Right atrium auricular region (tissue), 2 donors: Measurements from ENCODE around the gene TOX2. TPM values are rescaled to one million over a fixed set of nuclear protein-coding genes. Genes with fewer than 3 reads are reported as not detected.

Experiments used
- DNase-seq: peaks from one replicate; pipeline ENCODE4 v3.0.0-alpha.2; 2019; ENCODE audit warnings: low spot score
- H3K27ac ChIP-seq, 2 donors: fragments of 200-600 bp; sonication (generic); 1 replicate in 1 of 2; 2 replicates in 1 of 2; pipeline ENCODE4 v1.5.1; 2016 to 2019
- H3K27me3 ChIP-seq, 2 donors: fragments of 200-600 bp; sonication (generic); one replicate each; pipeline versions ENCODE4 v1.5.1 to v1.6.0; 2017 to 2019
- H3K36me3 ChIP-seq: fragments of 200-600 bp; sonication (generic); one replicate; pipeline ENCODE4 v1.5.1; 2016
- H3K4me1 ChIP-seq, 2 donors: fragments of 200-600 bp; sonication (generic); one replicate each; pipeline versions ENCODE4 v1.5.1 to v1.6.0; 2017 to 2019
- H3K4me3 ChIP-seq, 2 donors: fragments of 200-600 bp; sonication (generic); 1 replicate in 1 of 2; 2 replicates in 1 of 2; pipeline ENCODE4 v1.5.1; 2017 to 2019; ENCODE audit warnings: mild to moderate bottlenecking in 1 of 2, moderate library complexity in 1 of 2
- H3K9me3 ChIP-seq, 2 donors: fragments of 200-600 bp; sonication (generic); one replicate each; pipeline ENCODE4 v1.5.1; 2019
- CTCF ChIP-seq, 2 donors: fragments of 200-600 bp; sonication (generic); IDR thresholded peaks; one replicate each; pipeline ENCODE4 v1.5.1; 2019; ENCODE audit warnings: antibody characterized with exemption in 2 of 2
- total RNA-seq, 2 donors: library from RNA; depleted of rRNA; stranded (reverse); fragments of >200 nt; gene quantifications; one replicate each; pipeline ENCODE4 v1.1.0, GENCODE V29; 2016

TOX2 gene
- total RNA-seq, 2 donors from 2014 or later = 0.30 to 0.63 TPM

DNA sequence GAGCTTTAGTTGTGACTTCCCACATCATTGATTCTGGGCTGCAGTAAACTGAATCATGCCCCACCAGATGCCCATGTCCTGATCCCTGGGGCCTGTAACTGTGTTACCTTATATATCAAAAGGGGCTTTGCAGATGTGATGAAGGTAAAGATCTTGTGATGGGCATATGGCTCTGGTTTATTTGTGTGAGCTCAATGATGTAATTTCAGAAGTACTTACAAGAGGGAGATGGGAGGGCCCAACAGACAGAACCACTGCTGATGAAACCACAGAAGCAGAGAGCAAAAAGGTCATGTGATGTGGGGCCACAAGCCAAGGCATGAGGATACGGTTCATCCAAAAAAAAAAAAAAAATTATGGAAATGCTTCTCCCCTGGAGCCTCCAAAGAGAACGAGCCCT lies 118.7 kb downstream of the TOX2 start:
- no peak for DNase-seq
- no peaks in the 10 kb centered on the region for H3K27me3 ChIP-seq
- no peaks in the 10 kb centered on the region for H3K36me3 ChIP-seq
- H3K27ac ChIP-seq = no peak overlapping the region
- no peak for TF ChIP-seq CTCF (IDR thresholded peaks at IDR 0.05)
- no peak overlapping the region for H3K4me3 ChIP-seq
- no peaks in the 10 kb centered on the region for H3K9me3 ChIP-seq
- peaks cover 0 to under 1% of the 10 kb centered on the region in 2 donors for H3K4me1 ChIP-seq

DNA sequence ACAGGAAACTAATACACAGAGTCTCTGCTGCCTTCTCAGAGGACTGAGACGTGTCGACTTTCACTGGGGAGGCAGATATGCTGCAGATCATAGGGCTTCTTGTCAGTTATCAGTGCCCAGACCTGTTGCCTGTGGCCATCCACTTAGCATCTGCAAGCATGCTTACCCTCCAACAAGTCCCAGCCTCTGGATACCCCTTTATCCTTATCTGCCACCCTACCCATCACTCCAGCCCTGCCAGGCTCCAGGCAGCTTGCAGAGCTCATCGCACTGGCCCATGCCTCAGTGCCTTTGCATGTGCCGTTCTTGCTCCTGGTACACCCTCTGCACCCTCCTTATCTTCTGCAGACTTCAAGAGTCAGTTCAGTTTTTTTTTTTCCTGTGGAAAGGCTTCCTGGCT lies 119.2 kb downstream of the TOX2 start:
- Histone ChIP-seq H3K27ac (no peak overlapping the region), H3K9me3 (no peaks in the 10 kb centered on the region), H3K4me3 (no peak overlapping the region), H3K36me3 (no peaks in the 10 kb centered on the region), H3K4me1 (peaks cover 0 to 5% of the 10 kb centered on the region in 2 donors), H3K27me3 (no peaks in the 10 kb centered on the region)
- peak; percentile 28 for DNase-seq
- no peak for TF ChIP-seq CTCF (IDR thresholded peaks at IDR 0.05)

GRCh38 chr20:44034451-44034850 lies 119.8 kb downstream of the TOX2 start:
- H3K4me3 ChIP-seq = no peak overlapping the region
- peaks cover 0 to 6% of the 10 kb centered on the region in 2 donors for H3K4me1 ChIP-seq
- TF ChIP-seq CTCF (IDR thresholded peaks at IDR 0.05) = no peak
- DNase-seq = peak; percentile 36
- no peaks in the 10 kb centered on the region for H3K36me3 ChIP-seq
- H3K9me3 ChIP-seq = no peaks in the 10 kb centered on the region
- H3K27me3 ChIP-seq = no peaks in the 10 kb centered on the region
- no peak overlapping the region for H3K27ac ChIP-seq

- peaks cover 0 to 6% of the 10 kb centered on the region in 2 donors for H3K4me1 ChIP-seq
- no peak for TF ChIP-seq CTCF (IDR thresholded peaks at IDR 0.05)
- no peak overlapping the region for H3K27ac ChIP-seq
- H3K9me3 ChIP-seq = no peaks in the 10 kb centered on the region
- DNase-seq = peak; percentile 34
- H3K27me3 ChIP-seq = no peaks in the 10 kb centered on the region
- no peaks in the 10 kb centered on the region for H3K36me3 ChIP-seq
- no peak overlapping the region for H3K4me3 ChIP-seq
These were observed 120.4 kb downstream of the TOX2 start for GRCh38 chr20:44034965-44035635.

- no peak for TF ChIP-seq CTCF (IDR thresholded peaks at IDR 0.05)
- peak; percentile 54 for DNase-seq
- Histone ChIP-seq H3K9me3 (no peaks in the 10 kb centered on the region), H3K27me3 (no peaks in the 10 kb centered on the region), H3K4me1 (peaks cover 0 to 6% of the 10 kb centered on the region in 2 donors), H3K27ac (no peak overlapping the region), H3K4me3 (no peak overlapping the region), H3K36me3 (no peaks in the 10 kb centered on the region)
These were observed 121.3 kb downstream of the TOX2 start for GRCh38 chr20:44035924-44036323.

- no peak for TF ChIP-seq CTCF (IDR thresholded peaks at IDR 0.05)
- Histone ChIP-seq H3K4me1 (peaks cover 0 to 6% of the 10 kb centered on the region in 2 donors), H3K36me3 (no peaks in the 10 kb centered on the region), H3K27me3 (no peaks in the 10 kb centered on the region), H3K9me3 (no peaks in the 10 kb centered on the region), H3K27ac (no peak overlapping the region), H3K4me3 (no peak overlapping the region)
- no peak for DNase-seq
These were observed 121.8 kb downstream of the TOX2 start for GRCh38 chr20:44036441-44036840.
